ENCODE data around the gene PWWP2A.

DNA sequence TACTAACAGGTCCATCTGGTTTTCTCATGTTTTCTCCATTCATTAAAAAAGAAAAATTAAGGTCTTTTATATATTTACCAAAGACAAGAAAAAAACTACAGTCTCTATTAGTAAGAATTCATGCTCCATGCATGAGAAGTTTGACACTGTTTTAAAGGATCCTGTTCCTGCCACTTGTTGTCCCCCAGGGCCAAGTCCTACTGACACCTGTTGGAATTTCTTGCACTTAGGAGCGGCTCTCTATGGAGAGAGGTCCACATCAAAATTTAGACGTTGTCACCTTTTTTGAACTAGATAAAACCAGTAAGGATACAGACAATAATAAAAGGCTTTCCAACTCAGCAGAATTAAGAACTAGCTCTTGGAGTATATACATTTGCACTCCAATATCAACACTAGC lies 42.3 kb downstream of the PWWP2A start:
- no peak for TF ChIP-seq POLR2A (IDR thresholded peaks at IDR 0.05)
- TF ChIP-seq POLR2AphosphoS5 (IDR thresholded peaks at IDR 0.05): no peak
